NCI-H2171 (cell line): ENCODE measurements around the gene GNAQ.
A peak's percentile ranks its signal among the peaks of the same experiment; 100 is the strongest.

ENCODE experiments used
- DNase-seq: peaks from one replicate; lab custom pipeline; 2025; lab: John Stamatoyannopoulos, UW

GNAQ gene

GRCh38 chr9:77815260-77815659 lies 216.4 kb downstream of the GNAQ start:
- no peak for DNase-seq

DNA sequence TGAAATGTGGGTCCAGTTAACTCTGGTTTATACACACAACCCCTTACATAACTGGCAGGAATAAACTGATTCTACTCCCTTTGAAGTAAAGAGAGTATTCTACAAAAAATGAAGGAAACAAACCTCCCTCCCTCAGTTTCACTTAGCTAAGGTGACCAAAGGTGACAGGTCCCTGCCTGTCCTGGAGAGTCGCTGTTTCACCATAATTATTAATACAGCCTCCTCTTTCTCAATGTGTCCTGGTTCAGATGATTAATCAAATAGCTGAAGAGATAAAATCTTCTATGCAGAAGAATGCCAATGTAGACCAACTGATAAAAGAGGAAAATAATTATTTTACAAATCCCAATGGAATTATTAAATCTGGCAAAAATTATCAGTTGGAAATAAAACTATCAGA lies 219.8 kb downstream of the GNAQ start:
- DNase-seq: no peak

DNA sequence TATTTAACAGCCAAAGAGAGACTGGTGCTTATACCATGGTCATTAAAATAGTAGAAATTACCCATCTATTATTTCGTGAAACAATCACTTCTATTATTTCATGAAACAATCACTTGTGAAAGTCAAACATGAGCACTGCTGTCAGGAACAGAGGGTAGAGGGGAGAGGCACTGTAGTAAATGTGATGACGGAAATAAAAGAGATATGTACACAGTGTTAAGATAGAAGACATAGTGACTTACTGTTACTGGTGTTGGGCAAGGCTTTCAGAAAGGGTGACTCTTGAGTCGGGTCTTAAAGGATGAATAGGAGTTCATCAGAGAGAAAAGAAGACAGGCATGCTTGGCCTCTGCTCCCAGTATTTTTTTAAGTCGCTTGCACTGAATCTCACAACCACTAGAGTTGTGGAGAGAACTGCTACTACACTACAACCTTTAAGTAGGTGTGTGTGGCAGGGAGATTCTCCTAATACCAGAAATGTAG lies 220.9 kb downstream of the GNAQ start:
- no peak for DNase-seq

GRCh38 chr9:77810047-77810446 lies 221.6 kb downstream of the GNAQ start:
- no peak for DNase-seq

GRCh38 chr9:77809552-77809951 lies 222.1 kb downstream of the GNAQ start:
- DNase-seq: no peak

- no peak for DNase-seq
Observed at GRCh38 chr9:77808751-77809081, 222.9 kb downstream of the GNAQ start.

GRCh38 chr9:77807846-77808750 lies 223.5 kb downstream of the GNAQ start:
- no peak for DNase-seq

DNA sequence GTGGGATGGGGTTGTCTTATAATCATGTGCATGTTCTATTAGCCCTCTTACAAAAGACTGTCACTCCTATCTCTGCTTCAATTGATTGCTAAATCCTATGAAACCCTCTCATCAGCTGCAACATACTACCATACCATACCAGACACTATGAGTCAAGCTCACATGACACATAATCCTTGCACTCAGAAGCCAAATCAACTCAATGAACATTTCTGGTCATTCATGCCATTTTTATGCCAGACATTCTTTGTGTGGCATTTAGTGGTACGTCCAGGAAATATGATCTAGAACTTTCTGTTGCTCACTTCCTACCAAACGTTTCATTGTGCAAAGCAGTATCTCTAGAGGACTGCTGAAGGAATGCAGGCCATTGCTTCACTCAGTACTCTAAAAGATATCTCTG lies 224.3 kb downstream of the GNAQ start:
- DNase-seq: no peak

GRCh38 chr9:77806741-77807140 lies 224.9 kb downstream of the GNAQ start:
- no peak for DNase-seq

DNA sequence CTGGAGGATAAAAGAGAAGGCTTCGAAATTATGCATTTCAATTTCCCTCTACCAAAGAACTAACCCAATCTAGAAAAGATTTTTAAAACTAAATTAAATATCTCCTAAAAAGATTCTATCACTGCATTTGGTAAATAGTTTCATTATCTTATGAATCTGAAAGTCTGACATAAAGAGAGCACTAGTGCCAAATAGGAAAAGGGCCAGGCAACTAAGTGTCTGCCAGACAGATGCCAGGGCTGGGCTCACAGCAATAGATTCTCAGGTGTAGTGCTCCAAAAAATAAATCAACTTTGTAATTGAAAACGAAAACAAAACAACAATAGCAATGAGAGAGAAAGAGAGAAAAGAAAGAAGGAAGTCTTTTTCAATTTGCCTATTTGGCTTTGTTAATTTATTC lies 225.8 kb downstream of the GNAQ start:
- DNase-seq: no peak

DNA sequence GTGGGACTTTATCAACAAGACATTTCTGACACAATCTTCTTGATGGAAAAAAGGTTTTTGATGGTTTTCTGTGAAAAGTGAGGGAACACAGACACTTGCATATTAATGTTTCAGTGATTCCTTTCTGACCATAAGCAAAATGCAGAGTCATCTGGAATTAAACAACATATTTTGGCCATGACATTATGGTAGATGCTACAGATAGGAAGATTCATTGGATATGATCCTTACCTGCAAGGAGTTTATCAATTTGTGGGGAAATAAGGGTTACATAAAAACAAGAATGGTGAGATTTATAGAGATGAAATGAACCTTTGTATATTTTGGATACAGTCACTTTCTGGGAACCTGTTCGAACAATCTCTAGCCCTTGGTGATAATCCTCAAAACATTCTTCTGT lies 228.2 kb downstream of the GNAQ start:
- DNase-seq: no peak

DNA sequence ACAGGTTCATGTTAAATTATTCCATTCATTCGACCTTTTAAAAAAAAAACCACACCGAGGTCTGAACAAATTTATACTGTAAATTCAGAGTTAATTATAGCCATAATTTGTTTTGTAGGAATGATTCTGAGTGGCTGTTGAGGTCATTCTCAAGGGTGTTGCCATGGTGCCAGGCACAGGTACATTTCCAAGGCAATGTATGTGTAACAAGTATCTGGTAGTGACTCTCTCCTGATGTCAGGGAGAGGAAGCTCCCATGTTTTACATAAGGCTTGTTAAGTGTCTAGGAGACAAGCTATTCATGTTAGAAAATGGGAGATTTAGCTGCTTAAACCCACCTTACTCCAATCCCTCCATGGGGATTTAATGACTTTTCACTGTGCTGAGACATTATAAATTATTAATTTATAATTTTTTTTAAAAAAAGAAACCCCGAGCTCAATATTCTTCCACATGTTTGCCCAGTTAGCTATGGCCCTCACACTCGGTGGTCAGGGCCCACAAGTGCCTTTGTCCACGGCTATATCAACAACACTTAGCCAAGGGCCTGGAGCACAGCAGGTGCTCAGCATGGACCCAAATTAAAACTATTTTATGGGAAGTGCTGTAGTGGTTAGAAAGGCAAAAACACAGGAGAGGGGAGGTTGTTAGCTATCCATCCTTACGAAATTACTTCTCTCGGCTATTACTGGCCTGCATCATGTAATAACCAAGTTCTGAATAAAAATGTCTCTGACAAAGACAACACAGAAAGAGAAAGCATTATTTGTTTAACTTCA lies 228.9 kb downstream of the GNAQ start:
- no peak for DNase-seq

- DNase-seq: no peak
Observed at GRCh38 chr9:77802064-77802463, 229.5 kb downstream of the GNAQ start.

GRCh38 chr9:77800924-77801551 lies 230.6 kb downstream of the GNAQ start:
- DNase-seq: no peak

GRCh38 chr9:77798140-77798539 lies 233.5 kb downstream of the GNAQ start:
- DNase-seq: no peak

- no peak for DNase-seq
Observed at GRCh38 chr9:77794985-77795384, 236.6 kb downstream of the GNAQ start.

DNA sequence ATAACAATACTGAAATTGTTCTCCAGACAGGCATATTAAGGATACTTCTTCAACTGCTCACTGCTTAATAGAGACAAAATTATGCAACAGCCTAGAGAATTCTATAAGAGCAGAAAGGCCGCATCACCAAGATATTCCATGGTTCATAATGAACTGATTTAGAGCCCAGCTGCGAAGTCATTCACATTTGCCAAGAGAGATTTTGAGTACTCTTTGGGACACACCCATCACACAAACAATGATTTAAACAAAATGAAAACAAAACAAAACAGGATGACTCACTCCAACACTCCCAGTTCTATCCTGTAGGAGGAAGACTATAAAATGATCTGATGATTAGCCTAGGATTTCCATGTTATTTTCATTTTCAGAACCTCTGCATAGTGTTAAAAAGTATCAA lies 237.8 kb downstream of the GNAQ start:
- no peak for DNase-seq

DNA sequence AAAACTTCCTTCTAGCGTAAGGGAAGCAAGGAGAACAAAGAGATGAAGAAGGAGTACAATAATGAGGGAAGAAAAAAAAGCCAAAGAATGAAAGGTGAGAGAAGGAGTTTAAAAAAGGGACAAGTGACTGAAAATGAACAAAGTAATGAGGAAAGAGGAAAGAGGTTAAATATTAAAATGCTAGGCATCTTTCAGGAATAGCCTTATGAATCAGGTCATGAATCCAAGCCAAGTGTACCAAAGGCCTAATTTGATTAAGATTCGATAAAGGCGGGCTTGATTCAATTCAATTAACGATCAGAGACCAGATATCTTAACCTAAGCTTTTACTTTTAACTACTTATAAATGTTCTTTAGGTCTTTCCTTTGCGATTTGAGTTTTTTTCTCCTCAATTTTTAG lies 241.7 kb downstream of the GNAQ start:
- no peak for DNase-seq

GRCh38 chr9:77785341-77785740 lies 246.3 kb downstream of the GNAQ start:
- DNase-seq: peak; percentile 19

- no peak for DNase-seq
Observed at GRCh38 chr9:77783518-77783917, 248.1 kb downstream of the GNAQ start.

GRCh38 chr9:77779010-77779409 lies 252.6 kb downstream of the GNAQ start:
- no peak for DNase-seq

DNA sequence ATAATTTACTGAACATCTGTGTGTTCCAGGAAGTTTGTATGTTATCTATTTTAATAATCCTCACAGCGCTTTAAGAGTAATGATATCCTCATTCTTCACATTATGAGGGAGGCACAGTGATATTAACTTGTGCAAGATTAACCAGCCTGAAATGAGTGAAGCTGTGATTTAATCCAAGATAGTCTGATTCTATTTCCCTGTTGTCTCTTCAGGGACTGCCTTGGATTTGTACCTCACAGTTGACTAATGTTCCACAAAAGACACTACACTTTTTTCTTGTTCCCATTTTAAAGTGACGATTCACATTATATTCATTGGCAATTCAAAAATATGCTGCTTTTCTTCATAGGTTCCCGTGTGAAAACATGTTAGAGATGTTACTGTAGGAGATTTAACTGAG lies 258.2 kb downstream of the GNAQ start:
- DNase-seq: no peak

GRCh38 chr9:77772646-77773045 lies 259.0 kb downstream of the GNAQ start:
- DNase-seq: no peak
